GM21737 (cell line): ENCODE measurements around the gene MED15.
"Not testable (repeated sequence)": the region's sequence is repeated elsewhere in the genome, so short reads cannot be mapped to it uniquely, and the experiment has no call there.

Source experiments
- ATAC-seq: cut with Tn5 transposase; IDR thresholded peaks from one replicate; pipeline ENCODE4 v1.9.1; 2021; ENCODE audit warnings: mild to moderate bottlenecking, moderate library complexity; ENCODE audit not compliant: unreplicated experiment

MED15 gene

DNA sequence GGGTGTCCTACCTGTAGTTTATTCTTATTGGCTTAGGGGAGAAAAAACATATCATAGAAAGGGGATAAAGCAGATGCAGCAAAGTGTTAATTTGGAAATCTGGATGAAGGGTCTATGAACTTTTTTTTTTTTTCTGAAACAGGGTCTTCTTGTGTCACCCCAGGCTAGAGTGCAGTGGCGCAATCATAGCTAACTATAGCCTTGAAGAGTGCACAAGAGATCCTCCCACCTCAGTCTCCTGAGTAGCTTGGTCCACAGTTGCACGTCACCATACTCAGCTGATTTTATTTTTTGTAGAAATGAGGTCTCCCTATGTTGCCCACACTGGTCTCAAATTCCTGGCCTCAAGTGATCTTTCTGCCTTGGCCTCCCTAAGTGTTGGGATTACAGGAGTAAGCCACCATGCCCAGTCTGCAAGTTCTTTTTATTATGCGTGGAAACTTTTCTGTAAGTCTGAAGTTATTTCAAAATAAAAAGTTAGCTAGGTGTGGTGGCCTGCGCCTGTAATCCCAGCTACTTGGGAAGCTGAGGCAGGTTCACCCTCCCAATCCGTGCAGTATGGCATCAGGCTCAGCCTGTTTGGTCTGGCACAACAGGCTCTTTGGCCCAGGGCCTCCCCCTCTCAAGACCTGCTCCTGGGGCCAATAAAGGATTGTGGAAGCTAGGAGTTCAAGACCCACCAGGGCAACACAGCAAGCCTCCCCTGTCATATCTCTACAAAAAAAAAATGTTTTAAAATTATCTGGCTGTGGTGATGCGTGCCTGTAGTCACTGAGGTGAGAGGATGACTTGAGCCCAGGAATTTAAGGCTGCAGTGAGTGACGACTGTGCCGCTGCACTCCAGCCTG is 111.9 kb downstream of the MED15 start:
- no peak for ATAC-seq

DNA sequence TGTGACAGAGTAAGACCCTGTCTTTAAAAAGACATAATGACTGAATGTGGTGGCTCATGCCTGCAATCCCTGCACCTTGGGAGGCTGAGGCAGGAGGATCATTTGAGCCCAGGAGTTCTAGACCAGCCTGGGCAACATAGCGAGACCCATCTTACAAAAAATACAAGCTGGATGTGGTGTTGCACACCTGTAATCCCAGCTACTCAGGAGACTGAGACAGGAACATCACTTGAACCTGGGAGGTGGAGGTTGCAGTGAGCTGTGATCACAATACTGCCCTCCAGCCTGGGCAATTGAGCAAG is 112.4 kb downstream of the MED15 start:
- not testable (repeated sequence) for ATAC-seq

DNA sequence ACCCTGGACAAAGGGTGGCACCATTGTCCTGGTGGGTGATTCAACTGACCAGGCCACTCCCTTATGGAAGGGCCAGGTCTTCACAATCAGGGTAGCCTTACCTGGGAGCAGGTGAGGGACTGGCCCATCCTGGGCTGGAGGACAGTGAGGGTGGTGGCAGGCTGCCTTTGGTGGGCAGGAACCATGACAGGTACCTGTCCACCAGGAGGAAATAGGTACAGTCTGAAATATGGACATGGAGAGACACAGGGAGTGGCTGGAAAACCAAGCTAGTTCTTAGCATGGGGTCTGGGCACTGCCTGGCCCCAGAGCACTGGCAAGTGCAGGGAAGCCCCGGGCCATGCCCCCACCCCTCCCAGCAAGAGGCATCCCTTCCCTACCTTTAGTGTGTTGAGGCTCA is 113.8 kb downstream of the MED15 start:
- ATAC-seq, result no peak

DNA sequence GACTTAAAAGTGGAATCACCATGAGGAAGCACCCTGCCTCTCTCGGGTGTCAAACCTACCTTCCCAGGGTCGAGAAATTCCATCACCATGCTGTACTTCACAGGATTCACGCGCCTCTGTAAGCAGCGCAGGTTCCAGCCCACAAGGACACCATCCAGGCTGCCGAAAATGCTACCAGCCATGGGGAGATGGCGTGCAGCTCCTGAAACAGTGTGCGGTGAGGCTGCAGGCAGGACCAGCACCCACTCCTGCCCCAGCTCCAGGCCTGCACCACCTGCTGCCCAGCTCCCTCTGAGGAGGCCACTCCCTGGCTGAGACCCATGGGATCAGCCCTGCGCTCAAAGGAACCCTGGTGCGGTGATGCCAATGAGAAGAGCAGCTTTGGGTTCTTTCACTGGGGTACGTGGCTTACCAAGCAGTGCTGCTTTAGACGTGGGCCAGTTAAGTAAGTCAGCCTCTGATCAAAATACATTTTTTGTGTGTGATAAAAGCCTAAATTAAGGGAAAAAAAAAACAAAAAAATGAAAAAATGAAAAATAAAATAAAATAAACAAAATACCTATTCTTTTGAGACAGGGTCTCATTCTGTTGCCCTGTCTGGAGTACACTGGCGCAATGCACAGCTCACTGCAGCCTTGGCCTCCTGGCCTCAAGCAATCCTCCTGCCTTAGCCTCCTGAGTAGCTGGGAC is 115.4 kb downstream of the MED15 start:
- no peak for ATAC-seq

DNA sequence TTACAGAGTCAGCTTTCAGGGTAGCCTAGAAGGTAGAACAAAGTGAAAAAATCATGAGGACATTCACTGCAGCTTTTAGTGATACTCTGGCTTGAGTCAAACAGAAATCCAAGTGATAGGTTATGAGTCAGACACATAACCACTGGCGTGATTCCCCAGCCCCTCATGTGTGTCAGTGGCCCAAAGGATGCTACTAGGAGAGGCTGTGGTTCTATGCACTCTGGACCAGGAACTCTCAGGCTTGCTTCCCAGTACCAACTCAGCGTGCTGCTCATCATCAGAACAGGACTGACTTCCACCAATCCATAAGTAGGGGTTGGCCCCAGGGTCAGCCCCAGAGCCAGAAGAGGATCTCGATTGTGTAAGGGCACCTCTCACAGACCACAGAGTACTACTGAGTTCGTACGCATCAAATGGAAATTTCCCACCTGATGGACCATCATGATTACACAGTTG is 116.8 kb downstream of the MED15 start:
- ATAC-seq, result peak; percentile 81

DNA sequence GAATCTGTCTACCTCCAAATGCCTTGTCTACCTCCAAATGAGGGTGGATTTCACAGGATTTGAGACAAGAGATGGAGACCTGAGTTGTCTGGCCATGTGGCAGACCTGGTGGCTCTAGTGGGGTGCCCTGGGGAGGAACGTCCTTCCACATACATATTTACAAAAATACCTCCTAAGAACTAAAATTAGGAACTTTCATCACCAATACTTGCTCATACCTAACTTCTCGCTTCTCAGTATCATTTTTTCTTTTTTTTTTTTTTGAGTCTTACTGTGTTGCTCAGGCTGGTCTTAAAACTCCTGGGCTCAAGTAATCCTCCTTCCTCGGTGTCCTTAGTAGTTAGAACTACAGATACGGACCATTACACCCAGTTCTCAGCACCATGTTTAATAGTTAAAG is 117.9 kb downstream of the MED15 start:
- no peak for ATAC-seq

DNA sequence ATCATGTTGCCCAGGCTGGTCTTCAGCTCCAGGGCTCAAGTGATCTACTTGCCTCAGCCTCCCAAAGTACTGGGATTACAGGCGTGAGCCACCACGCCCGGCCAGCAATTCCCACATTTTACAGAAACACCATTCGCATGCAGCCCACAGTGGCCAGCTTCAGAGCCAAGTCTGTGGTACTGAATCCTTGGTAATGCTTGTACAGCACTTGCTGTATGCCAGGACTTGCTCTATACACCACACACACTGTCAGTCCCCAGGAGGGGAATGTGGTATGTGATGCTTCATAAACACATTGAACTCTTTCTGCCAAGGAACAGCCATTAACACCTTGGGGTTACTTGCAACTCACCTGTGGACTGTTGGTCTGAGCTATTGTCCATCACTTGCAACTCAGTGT is 119.4 kb downstream of the MED15 start:
- no peak for ATAC-seq

DNA sequence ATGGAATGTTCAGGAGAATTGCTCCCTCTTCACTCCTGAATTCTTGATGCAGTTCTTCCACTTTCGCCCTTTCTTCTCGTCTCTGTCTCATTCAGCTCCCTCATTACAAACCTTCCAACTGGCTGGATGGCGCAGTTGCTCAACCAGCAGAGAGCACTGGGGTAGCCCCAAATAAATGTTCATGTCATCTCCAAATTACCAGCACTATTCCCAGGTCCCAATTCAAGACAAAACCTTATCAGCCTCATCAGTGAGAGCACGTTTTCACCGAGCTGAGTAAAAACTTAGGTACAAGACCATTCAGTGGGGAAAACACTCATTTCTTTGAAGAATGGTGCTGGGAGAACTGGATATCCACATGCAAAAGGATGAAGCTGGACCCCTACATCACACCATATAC is 120.0 kb downstream of the MED15 start:
- ATAC-seq, result no peak

DNA sequence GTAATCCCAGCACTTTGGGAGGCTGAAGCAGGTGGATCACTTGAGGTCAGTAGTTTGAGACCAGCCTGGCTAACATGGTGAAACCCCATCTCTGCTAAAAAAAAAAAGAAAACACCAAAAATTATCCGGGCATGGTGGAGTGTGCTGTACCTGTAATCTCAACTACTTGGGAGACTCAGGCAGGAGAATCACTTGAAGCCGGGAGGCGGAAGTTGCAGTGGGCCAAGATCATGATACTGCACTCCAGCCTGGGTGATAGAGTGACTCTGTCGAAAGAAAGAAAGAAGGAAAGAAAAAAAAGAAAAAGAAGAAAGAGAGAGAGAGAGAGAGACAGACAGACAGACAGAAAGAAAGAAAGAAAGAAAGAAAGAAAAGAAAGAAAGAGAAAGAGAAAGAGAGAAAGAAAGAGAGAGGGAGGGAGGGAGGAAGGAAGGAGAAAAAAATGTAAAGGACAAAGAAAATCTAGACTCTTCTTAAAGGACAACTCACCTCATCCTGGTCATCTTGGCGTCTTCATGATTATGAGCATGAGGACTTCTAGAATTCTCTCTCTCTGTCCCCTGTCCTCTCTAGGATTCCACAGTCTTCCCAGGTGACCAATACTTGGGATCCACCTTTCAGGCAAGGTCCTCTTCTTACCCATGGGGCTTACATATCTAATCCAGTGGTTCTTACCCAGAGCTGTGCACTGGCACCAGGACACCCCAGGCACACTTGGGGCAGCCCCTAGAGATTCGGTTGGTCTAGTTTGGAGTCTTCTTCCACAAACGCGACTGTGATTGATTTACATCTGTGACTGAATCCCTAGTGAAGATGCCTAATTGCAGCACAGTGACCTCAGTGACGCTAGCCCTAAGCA is 120.9 kb downstream of the MED15 start:
- ATAC-seq, result no peak

DNA sequence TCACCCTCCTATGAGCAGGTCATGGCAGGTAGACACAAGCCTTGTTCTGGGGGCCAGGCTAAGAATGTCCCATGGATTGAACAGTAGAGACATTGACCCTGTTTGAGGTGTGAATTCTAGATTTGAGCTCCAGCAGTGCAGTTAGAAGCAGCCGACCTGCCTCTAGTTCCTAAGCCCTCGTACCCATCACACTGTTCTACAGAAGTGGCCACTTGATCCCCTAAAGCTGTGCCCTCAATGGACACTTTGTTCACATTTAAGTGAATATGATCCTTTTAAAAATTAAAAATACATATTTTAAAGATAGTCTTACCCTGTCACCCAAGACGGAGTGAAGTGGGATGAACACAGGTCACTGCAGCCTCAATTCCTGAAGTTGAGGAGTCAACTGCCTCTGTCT is 122.0 kb downstream of the MED15 start:
- no peak for ATAC-seq

DNA sequence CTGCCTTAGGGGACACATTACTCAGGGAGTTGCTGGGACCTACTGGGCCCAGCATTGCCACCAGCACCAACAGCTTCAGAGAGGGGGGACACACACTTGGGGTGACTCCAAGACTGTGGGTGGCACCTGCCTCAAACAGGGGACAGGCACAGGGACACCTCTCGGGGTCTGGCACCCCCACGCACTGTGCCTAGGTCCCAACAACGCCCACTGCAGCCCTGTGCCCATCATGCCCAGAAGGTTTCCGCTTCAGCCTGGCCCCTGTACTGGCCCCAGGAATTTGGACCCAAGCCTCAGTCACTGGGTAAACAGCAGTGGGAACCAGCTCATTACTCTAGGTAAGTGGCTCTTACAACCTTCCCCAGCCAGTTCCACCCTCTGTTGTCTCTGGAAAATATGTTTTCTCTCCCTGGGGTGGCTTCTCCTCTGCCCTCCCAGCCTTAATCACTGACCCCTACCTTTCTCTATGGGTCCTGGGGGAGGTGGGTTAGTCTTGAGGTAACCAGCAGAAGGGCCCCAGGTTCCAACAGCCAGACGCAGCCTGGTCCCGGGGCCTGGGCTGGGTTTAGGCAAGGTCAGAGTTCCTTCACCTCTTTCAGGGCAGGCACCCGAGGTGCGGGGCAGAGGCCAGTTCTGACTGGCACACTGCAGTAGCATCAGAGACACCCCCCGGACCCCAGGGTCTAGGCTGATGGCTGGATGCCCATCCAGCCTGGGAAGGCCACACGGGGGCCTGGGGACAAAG is 123.6 kb downstream of the MED15 start:
- ATAC-seq, result no peak

DNA sequence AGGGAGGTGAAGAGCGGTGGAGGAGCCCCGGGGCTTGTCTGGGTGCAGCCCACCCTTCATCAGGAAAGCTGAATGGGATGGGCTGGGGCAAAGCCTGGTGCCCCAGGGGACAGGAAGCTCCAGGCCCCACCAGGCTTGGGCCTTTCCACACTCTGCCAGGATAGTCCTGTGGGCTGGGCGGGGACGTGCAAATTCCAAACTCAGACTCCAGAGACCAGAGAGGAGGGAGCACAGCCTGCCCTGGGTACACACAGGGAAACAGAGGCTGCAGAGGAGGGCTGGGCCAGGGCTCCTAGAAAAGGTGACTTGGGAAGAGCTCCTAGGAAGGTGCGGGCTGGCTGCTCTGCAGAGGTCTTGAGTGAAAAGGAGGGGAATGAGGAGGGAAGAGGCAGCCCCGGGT is 124.7 kb downstream of the MED15 start:
- no peak for ATAC-seq

DNA sequence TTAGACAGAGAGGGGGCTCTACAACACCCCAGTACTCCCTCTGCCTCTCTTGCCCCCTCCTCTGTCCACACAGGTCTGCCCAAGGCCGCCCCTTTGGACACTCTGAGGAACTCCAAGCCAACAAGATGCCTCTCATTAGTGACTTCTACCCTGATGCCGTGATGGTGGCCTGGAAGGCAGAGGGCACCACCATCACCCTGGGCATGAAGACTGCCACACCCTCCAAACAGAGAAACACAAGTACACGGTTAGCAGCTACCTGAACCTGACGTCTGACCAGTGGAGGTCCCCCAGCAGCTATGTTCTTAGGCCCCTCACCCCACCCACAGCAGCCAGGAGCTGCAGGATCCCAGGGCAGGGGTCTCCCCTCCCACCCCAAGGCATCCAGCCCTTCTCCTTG is 125.1 kb downstream of the MED15 start:
- ATAC-seq, result no peak

DNA sequence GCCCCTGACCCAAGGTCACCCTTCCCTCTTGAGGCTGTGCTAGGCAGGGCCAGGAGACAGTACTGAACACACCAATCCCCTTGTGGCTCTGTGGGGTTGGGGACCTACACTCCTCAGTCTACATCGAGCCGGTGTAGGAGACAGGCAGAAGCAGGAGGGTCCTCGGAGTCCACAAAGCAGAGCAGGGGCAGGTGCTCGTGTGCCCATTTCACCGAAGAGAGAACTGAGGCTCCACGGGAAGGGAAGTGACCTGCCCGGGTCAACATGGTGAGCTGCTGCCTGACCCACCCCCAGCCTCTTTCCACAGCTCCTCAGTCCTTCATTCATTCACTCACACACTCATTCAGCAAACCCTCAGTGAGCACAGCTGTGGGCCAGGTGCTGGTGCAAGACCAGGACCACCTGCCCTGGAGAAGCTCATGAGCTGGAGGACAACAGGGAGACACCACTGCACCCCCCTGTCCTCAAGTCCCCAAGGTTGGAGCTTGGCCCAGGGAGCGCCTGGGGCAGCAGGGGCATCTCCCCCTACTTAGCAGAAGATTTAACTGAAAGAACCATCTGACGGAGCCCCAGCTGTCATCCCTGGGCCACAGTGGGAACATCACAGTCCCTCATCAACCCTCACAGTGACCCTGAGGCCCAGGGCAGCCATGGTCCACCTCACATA is 127.3 kb downstream of the MED15 start:
- ATAC-seq, result no peak

DNA sequence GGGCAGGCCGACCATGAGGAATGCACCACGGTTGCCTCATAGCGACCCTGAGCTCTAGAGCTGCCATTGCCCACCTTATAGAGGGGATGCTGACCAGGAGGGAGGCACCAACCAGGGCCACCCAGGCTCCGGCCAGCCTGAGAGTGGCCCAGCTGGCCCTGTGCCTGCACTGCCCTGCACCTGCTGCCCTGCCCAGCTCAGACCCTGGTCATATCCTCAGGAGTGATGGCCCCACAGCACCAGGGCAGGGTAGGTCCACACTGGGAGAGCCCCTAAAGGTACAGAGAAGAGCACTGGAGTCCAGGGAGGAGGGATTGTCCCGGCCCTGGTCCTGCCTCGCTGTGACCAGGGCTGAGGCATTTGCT is 127.8 kb downstream of the MED15 start:
- no peak for ATAC-seq

DNA sequence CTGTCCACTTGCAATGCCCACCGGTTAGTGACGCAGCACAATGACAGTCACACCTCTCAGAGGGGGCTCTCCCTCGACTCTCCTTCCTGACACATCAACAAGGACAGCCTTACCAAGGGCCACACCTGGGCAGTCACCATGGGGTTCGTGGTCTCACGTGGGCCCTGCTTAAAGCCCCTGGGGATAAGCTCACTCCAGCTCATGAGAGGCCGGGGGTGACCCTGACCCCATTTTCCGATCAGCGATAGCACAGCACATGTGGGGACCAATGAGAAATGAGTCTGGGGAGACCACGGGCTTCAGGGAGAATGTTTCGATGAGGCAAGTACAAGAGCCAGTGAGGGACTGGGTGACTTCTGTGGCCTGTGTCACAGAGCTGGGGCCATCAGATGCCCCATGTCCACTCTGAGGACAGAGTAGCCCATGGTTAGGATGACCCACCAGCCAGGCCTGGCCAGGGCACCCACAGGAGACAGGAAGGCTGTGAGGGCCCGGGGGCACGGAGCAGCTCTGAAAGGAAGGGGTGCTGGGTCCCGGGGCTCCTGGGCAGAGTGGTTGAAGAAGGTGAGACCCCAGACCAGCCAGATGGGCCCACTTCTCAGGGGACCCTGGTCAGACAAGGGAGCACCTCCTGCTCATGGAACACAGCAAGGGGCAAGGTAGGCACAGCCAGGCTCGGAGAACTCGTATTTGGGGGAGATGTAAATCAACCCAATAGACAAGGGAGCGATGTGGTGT is 128.8 kb downstream of the MED15 start:
- no peak for ATAC-seq

DNA sequence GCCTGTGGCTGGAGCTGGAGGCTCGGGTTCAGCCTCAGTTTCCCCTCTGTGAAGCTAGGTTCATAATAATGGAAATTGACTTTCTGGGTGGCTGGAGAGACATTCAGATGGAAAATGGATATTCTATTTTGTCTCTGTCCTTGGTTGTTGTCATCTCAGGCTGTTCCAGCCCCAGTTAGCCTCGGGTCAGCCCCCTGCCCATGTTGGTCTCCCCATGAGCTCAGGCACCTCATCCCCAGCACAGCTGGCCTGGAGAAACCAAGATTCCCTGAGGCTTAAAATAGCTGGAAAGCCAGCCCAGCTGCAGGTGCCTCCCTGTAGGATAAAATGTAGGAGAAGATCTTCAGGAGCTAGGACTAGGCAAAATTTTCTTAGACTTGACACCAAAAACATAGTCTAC is 129.5 kb downstream of the MED15 start:
- no peak for ATAC-seq
